ENCODE data around the gene C16orf78. TPM values are rescaled to one million over a fixed set of nuclear protein-coding genes. Genes with fewer than 3 reads are reported as not detected.

The C16orf78 gene, protein sequence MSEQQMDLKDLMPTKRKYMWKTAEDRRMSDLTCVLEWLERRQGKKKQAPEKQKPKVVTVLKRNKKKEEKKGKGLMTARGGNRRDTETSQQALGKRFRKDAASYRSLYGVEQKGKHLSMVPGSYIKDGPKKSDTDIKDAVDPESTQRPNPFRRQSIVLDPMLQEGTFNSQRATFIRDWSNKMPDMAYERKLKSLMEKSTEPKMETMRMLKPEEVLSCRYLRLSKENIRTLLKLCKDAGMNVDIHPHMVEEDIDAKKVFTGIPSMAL
- total RNA-seq: not detected

DNA sequence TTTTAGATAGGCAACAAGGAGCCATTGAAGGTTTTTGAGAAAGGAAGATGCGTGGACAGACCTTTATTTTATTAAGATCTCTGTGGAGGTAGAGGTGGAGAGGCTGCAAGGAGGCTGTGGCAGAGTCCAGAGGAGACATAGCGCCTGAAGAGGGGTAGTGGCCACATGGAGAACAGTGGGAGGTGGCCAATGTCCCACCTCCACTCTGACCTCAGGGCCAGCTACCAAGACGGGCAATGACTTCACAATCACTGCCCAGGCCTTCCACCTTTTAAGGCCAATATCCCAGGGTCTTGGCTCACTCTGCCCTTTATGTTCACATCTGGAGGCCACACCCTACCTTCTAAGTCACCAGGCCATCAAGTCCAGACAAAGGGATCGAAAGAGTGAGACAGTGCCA lies at the start of gene C16orf78:
TSS of gene C16orf78 (plus strand) at position 301 of the 400 bp plus-strand sequence. CDS start 136 bp downstream, outside the sequence.
- TF ChIP-seq, protein P1, sequence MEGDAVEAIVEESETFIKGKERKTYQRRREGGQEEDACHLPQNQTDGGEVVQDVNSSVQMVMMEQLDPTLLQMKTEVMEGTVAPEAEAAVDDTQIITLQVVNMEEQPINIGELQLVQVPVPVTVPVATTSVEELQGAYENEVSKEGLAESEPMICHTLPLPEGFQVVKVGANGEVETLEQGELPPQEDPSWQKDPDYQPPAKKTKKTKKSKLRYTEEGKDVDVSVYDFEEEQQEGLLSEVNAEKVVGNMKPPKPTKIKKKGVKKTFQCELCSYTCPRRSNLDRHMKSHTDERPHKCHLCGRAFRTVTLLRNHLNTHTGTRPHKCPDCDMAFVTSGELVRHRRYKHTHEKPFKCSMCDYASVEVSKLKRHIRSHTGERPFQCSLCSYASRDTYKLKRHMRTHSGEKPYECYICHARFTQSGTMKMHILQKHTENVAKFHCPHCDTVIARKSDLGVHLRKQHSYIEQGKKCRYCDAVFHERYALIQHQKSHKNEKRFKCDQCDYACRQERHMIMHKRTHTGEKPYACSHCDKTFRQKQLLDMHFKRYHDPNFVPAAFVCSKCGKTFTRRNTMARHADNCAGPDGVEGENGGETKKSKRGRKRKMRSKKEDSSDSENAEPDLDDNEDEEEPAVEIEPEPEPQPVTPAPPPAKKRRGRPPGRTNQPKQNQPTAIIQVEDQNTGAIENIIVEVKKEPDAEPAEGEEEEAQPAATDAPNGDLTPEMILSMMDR (IDR thresholded peaks at IDR 0.05): no peak
- DNase-seq (ENCODE audit: low spot score): no peak
- no peak for ATAC-seq (ENCODE audit: low FRiP score)

DNA sequence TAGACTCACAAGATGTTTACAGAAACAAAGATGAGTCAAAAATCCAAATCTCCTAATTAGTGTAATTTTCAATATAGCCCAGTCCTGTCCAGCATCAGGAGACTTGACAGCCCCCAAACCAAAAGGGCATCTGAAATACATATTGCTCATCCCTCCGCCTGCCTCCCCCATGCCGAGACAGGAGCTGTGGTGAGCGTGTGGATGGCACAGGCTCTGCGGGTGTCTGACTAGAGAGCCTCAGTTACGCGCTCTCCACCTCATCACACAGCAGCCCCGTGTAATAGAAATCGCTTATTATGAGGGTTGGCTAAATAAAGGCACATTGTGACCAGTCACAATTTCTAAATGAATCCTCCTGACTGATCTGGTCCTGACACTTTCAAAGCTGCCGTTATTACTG lies 48.9 kb upstream of the C16orf78 start:
- ATAC-seq (ENCODE audit: low FRiP score) (no peak), DNase-seq (ENCODE audit: low spot score) (no peak)

DNA sequence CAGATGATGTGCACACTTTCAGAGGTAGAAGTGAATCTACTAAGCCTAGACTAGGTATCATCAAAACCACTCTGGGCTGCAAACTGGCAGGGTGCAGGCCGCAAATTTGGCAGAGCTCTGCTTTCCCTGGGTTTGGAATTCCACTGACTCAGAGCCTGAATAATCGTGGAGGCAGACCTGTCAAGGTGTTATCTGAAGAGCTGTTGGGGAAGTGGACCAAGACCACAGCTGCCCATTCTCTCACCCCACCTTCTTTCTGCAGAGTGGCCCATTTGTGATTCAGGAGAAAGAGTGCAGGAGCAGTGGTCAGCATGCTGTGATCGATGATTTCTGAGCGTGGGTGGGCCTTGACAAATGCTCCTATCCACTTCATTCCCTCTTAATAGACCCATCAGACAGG lies 46.1 kb upstream of the C16orf78 start:
- ATAC-seq (ENCODE audit: low FRiP score): no peak
- no peak for DNase-seq (ENCODE audit: low spot score)
- TF ChIP-seq, protein P1 (IDR thresholded peaks at IDR 0.05): no peak

More for the DNA sequence above, 48.9 kb upstream of the C16orf78 start:
- TF ChIP-seq, protein P1 (IDR thresholded peaks at IDR 0.05): no peak

DNA sequence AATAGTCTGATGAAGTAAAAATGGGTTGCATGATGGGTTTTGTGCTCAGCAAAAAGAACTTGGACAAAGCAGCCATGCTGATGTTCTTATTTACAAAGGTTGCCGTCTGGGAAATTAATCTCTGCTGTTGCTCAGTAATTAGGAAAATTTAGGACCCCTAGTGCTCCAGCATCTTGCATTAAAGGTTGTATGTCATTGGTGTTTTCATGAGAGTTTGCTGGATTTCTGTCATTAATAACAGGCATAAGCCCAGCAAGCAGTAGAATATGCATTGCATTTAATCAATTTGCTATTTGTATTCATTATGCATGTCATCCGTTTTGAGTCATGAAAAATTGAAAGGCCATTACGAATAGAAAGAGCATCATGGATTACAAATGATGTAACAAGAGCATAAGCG lies 45.3 kb upstream of the C16orf78 start:
- TF ChIP-seq, protein P1 (IDR thresholded peaks at IDR 0.05): no peak
- ATAC-seq (ENCODE audit: low FRiP score) (no peak), DNase-seq (ENCODE audit: low spot score) (no peak)

DNA sequence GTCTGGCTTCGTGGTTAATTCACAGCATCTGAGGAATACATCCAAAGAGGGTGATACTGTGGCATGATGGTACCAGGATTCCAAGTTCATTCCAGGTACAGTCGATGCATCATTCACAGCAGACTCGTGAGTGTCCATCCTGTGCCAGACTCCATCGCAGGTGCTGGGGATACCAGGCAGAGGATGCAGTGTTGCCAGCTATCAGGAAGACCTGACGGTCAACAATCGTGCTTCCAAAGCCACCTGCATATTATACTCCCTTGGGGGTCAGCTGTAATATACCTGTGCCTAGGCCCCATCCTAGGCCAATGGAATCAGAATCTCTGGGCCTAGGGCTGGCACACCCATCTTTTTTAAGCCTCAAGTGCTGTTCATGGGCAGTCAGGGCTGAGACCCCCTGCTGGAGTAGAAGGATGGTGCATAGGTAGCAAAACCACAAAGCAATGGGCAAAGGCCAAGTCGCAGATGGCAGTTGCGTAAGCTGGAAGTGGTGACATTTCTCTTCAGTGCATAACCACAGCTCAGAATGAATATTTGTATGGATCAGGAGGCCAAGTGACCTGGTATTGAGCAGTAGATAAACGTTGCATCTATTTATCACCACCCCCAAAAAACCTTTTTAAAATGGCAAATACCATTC lies 42.9 kb upstream of the C16orf78 start:
- TF ChIP-seq, protein P1 (IDR thresholded peaks at IDR 0.05): no peak
- DNase-seq (ENCODE audit: low spot score) (no peak), ATAC-seq (ENCODE audit: low FRiP score) (no peak)

DNA sequence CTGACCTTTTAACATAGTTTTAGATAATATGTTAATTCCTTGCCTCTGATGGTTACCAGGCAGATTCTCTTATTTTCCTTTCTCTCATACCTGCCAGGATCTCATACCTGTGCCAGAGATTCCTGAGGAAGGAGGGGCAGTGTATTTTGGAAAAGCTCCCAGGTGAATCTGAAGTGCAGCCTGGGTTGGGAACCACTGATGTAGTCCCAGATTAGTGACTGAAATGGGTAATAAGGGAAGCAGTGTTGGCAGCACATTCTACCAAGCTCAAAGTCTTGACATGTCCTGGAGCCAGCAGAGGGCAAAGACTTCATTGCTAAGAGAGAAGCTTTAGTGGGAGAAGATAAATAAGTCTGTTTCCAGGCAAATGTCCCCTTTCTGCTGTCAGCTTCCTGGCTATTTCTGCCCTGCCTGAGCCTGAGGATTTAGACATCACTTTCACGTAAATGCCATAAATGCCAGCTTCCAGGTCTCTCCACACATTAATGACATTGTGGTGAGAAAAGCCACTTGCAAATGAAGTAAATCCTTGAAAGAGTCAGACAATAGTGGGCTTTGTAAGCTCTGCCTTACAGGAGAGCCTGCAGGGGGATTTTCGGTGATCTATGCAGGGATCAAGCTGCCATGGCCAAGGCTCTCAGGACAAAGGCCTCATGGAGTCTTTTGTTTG lies 40.9 kb upstream of the C16orf78 start:
- TF ChIP-seq, protein P1 (IDR thresholded peaks at IDR 0.05): no peak
- DNase-seq (ENCODE audit: low spot score) (no peak), ATAC-seq (ENCODE audit: low FRiP score) (no peak)
